Muscle of arm (tissue), 12 donors: ENCODE results near the gene ZFPM1. TPM values are rescaled to one million over a fixed set of nuclear protein-coding genes. Genes with fewer than 3 reads are reported as not detected.

ENCODE experiments used
- DNase-seq: peaks from one replicate; pipeline ENCODE4 v3.0.0-alpha.2; 2013
- polyA plus RNA-seq, 12 donors: library from polyadenylated mRNA; unstranded; fragments of 120-200 nt; gene quantifications; one replicate each; pipeline ENCODE4 v1.2.1, GENCODE V29; 2013; ENCODE audit not compliant: insufficient read length in 12 of 12

The ZFPM1 gene
- polyA plus RNA-seq, 12 donors, result 0.74 to 3.9 (median 1.1) TPM; not detected in 2

GRCh38 chr16:88560714-88561484 is 107.8 kb downstream of the ZFPM1 start:
- peak; percentile 40 for DNase-seq

- peak; percentile 45 for DNase-seq
These were observed 108.6 kb downstream of the ZFPM1 start for GRCh38 chr16:88561485-88562359.

- DNase-seq, result no peak
These were observed 113.1 kb downstream of the ZFPM1 start for GRCh38 chr16:88566158-88566557.

GRCh38 chr16:88568710-88569613 is 115.9 kb downstream of the ZFPM1 start:
- DNase-seq, result no peak

GRCh38 chr16:88569614-88569984 is 116.5 kb downstream of the ZFPM1 start:
- no peak for DNase-seq

- DNase-seq, result peak; percentile 96
These were observed 117.1 kb downstream of the ZFPM1 start, which contains the start of gene ZC3H18 for GRCh38 chr16:88569985-88570690. Gene ZC3H18, plus strand, starts transcription at chr16:88570403. Its CDS starts 6,721 bp downstream, at chr16:88577124.

DNA sequence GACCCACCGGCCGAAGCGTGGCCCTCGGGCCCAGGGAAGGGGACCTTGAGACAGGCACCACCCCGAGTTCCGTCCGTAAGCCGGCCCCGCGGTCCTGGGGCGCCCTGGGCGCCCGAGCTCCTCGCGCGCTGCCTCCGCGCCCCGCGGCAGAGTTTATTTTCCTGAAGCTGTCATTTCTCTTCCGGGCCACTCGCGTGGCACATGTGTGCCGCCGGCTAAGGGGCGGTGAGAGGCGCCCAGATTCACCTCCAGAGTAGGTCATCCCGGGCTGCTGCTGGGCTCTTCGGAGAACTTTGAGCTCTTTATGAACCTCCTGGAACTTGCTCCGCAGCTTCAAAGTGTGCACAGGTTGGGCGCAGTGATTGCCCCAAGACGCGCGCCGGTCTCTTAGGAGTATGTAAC is 117.6 kb downstream of the ZFPM1 start:
- no peak for DNase-seq

- DNase-seq, result no peak
These were observed 122.2 kb downstream of the ZFPM1 start for GRCh38 chr16:88575251-88575650.

DNA sequence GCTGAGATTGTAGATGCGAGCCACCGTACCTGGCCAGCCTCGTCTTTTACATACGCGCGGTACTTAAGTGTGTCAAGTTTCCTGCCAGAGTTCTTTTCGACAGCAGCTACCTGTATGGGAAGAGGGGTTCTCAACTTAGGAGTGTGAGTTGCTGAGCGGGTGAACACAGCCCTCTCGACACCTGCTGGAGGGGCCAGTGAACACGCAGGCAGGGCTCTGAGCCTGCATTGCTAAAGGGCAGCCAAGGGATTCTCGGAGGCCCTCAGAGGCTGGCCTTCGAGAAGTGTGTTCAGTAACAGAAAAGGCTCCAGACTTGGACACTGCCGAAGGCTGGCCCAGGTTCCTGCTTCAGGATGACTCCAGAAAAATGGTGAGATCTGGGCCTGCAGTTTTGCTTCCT is 123.2 kb downstream of the ZFPM1 start:
- no peak for DNase-seq

DNA sequence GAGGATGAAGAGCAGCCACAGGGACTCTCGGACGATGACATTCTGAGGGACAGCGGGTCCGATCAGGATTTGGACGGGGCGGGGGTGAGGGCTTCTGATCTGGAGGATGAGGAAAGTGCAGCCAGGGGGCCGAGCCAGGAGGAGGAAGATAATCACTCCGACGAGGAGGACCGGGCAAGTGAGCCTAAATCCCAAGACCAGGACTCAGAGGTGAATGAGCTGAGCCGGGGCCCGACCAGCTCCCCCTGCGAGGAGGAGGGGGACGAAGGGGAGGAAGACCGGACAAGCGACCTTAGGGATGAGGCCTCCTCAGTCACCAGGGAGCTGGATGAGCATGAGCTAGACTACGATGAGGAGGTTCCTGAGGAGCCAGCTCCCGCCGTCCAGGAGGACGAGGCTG is 124.1 kb downstream of the ZFPM1 start:
- no peak for DNase-seq

GRCh38 chr16:88578446-88579313 is 125.6 kb downstream of the ZFPM1 start:
- DNase-seq, result no peak

DNA sequence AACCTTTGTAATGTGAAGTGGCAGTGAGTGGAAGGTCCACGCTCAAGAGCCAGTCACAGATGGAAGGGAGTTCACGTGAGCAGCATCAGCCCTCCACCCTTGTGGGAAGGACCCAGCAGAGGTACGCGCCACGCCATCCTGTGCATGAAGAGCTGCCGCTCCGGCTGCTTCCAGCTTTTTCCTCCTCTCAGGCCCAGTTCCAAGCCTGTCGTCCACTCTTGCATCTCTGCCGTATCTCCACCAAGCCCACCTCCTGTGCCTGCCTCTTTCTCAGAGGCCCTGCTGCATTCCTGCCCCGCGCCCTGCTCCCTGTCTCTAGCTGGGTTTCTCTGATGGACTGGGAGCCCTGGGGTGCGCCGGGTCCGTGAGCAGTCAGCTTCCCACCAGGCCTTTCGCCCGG is 127.3 kb downstream of the ZFPM1 start:
- no peak for DNase-seq

- no peak for DNase-seq
These were observed 128.0 kb downstream of the ZFPM1 start for GRCh38 chr16:88581033-88581432.

DNA sequence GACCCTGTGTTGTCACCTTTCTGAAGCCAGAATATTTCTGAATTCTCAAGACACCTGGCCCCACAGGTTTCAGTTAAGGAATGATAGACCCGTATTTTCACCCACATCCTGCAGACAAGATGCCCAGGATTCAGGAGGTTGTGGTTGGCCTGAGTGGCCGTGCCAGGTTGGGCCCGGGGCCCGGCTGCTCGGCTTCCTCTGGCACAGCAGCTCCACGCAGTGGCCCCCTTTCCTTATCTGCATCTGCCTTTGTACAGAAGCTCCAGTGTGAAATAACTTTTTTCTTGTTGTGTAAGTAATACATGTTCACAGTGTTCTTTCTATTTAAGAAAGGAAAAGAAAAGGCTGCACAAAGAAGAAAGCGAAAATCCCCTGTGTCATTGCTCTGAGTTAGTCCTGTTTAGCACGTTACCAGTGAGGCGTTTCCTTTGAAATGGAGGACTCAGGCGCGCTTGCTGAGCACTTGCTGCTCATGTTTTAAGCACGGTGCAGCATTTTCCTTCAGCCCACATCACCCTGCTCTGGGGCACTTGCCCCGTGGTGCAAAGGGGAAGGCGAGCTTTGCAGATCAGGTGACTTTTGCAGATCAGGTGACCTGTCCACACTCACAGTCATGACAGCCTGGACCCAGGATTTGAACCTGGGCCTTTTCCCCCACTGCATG is 130.0 kb downstream of the ZFPM1 start:
- DNase-seq, result no peak

- no peak for DNase-seq
These were observed 131.6 kb downstream of the ZFPM1 start for GRCh38 chr16:88584676-88585075.

GRCh38 chr16:88585269-88585668 is 132.2 kb downstream of the ZFPM1 start:
- no peak for DNase-seq

GRCh38 chr16:88585927-88586581 is 133.0 kb downstream of the ZFPM1 start:
- no peak for DNase-seq
